DMS 273 treated with DMSO at 0.1 percent for 48 hours (cell line): ENCODE measurements around the gene REN.

ENCODE experiments used
- DNase-seq: peaks from one replicate; lab custom pipeline; 2025; lab: John Stamatoyannopoulos, UW

The REN gene

DNA sequence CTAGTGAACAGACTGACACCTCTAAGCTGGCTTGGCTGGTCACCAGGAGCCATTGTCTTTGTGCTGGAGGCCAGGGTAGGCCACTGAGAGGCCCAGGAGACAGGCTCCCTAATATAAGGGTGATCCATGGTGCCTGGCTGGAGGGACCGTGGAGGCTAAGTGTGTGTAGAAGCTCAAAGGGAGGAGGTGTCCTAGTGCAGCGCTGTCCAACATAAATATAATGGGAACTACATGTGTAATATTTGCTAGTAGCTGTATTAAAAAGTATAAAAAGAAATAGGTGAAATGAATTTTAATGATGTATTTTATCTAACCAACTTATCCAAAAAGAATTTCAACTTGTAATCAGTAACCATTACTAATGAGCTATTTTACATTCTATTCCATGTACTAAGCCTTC is 58.2 kb downstream of the REN start:
- DNase-seq, result no peak

GRCh38 chr1:204106825-204107224 is 59.3 kb downstream of the REN start:
- no peak for DNase-seq

- DNase-seq, result no peak
Observed at GRCh38 chr1:204105131-204105515, 61.0 kb downstream of the REN start.
